H1 (cell line): Measurements from ENCODE around the gene PDE4DIP. TPM values are rescaled to one million over a fixed set of nuclear protein-coding genes. Genes with fewer than 3 reads are reported as not detected.
"Not testable (repeated sequence)": the region's sequence is repeated elsewhere in the genome, so short reads cannot be mapped to it uniquely, and the experiment has no call there.

Source experiments
- CTCF ChIA-PET: fragments of 300-600 bp; sonication (Branson Sonifier 250); formaldehyde crosslinking; loops from one replicate; lab custom pipeline; 2021; ENCODE audit not compliant: partially characterized antibody; lab: Charles Lee
- POLR2A ChIA-PET: fragments of 300-600 bp; sonication (Branson Sonifier 250); formaldehyde crosslinking; loops from one replicate; lab custom pipeline; 2021; ENCODE audit warnings: inconsistent platforms; ENCODE audit not compliant: partially characterized antibody; lab: Charles Lee
- DNase-seq, 2 experiments: peaks; one replicate each; pipeline versions ENCODE4 v3.0.0 to v3.0.0-alpha.2; 2010 to 2022; ENCODE audit warnings: low spot score in 2 of 2, low read depth in 1 of 2, mixed read lengths in 1 of 2
- FAIRE-seq: peaks from 2 replicates; lab custom pipeline; 2011; peaks lifted over from hg19 to GRCh38; lab: Jason Lieb, UNC
- H2AFZ ChIP-seq: 2 replicates; pipeline ENCODE4 v1.8.1; 2012; ENCODE audit warnings: low read length, inconsistent platforms
- H2AK5ac ChIP-seq: 2 replicates; pipeline ENCODE4 v1.6.1; 2013; ENCODE audit warnings: low read depth, low read length
- H2BK120ac ChIP-seq: replicated peaks from 2 replicates; pipeline ENCODE3; 2013; ENCODE audit warnings: low read depth, low read length, inconsistent platforms
- H2BK12ac ChIP-seq: 2 replicates; pipeline ENCODE4 v1.6.1; 2013; ENCODE audit warnings: low read depth, low read length
- H2BK15ac ChIP-seq: 2 replicates; pipeline ENCODE4 v1.6.1; 2013; ENCODE audit warnings: low read length
- H2BK20ac ChIP-seq: 2 replicates; pipeline ENCODE4 v1.6.1; 2013; ENCODE audit warnings: low read length
- H2BK5ac ChIP-seq: 2 replicates; pipeline ENCODE4 v1.6.1; 2013; ENCODE audit warnings: low read depth, low read length
- H3K14ac ChIP-seq: 2 replicates; pipeline ENCODE4 v1.6.1; 2013; ENCODE audit warnings: inconsistent platforms; ENCODE audit not compliant: insufficient read length
- H3K18ac ChIP-seq: 2 replicates; pipeline ENCODE4 v1.6.1; 2013; ENCODE audit warnings: low read length; ENCODE audit errors: extremely low read depth
- H3K23ac ChIP-seq: 2 replicates; pipeline ENCODE4 v1.6.1; 2013; ENCODE audit warnings: inconsistent platforms; ENCODE audit not compliant: insufficient read length
- H3K23me2 ChIP-seq: 2 replicates; pipeline ENCODE4 v1.6.1; 2013; ENCODE audit warnings: low read depth, low read length
- H3K27ac ChIP-seq: 2 replicates; pipeline ENCODE4 v1.6.1; 2011; ENCODE audit warnings: low read depth, low read length, inconsistent platforms
- H3K27me3 ChIP-seq, 4 experiments: replicated peaks in 1 of 4; 1 replicate in 1 of 4; 2 replicates in 3 of 4; pipeline versions ENCODE4 v1.6.1 to v1.8.1; 2011 to 2013; ENCODE audit warnings: low read length in 3 of 4, mild to moderate bottlenecking in 3 of 4, inconsistent platforms in 2 of 4, mixed read lengths in 2 of 4, moderate library complexity in 1 of 4; ENCODE audit not compliant: control insufficient read depth in 3 of 4, insufficient read depth in 3 of 4; ENCODE audit errors: extremely low read depth in 1 of 4
- H3K36me3 ChIP-seq, 4 experiments: 2 replicates each; pipeline versions ENCODE4 v1.6.1 to v1.8.1; 2011 to 2013; ENCODE audit warnings: mild to moderate bottlenecking in 4 of 4, low read length in 3 of 4, moderate library complexity in 2 of 4, control low read depth in 1 of 4, inconsistent platforms in 1 of 4; ENCODE audit not compliant: insufficient read depth in 4 of 4, control insufficient read depth in 2 of 4
- H3K4ac ChIP-seq: replicated peaks from 2 replicates; pipeline ENCODE3; 2013; ENCODE audit warnings: low read length, low read depth, mixed read lengths, inconsistent platforms; ENCODE audit not compliant: insufficient read length
- H3K4me1 ChIP-seq, 4 experiments: replicated peaks in 1 of 4; 1 replicate in 1 of 4; 2 replicates in 3 of 4; pipeline versions ENCODE4 v1.6.1 to v1.8.1; 2011 to 2013; ENCODE audit warnings: low read length in 3 of 4, inconsistent platforms in 2 of 4, mixed read lengths in 1 of 4; ENCODE audit not compliant: insufficient read depth in 4 of 4, control insufficient read depth in 3 of 4
- H3K4me2 ChIP-seq, 2 experiments: 2 replicates each; pipeline versions ENCODE4 v1.6.1 to v1.8.1; 2011 to 2013; ENCODE audit warnings: low read depth in 2 of 2, low read length in 2 of 2, control low read depth in 1 of 2, inconsistent platforms in 1 of 2, mild to moderate bottlenecking in 1 of 2; ENCODE audit not compliant: insufficient read depth in 1 of 2
- H3K4me3 ChIP-seq, 4 experiments: fragments of 200-600, 300-600 bp in 1 of 4; sonication (generic), shearing (Covaris generic), sonication (Bioruptor Twin) in 1 of 4; 2 replicates each; pipeline versions ENCODE4 v1.5.1 to v1.8.1; 2011 to 2016; ENCODE audit warnings: low read length in 4 of 4, low read depth in 3 of 4, control low read depth in 2 of 4, inconsistent platforms in 2 of 4, mild to moderate bottlenecking in 2 of 4, mixed read lengths in 1 of 4, moderate library complexity in 1 of 4; ENCODE audit not compliant: insufficient read depth in 2 of 4; ENCODE audit errors: extremely low read depth in 1 of 4
- H3K56ac ChIP-seq: replicated peaks from 2 replicates; pipeline ENCODE3; 2013; ENCODE audit warnings: low read depth, mild to moderate bottlenecking, mixed read lengths, low read length, inconsistent platforms; ENCODE audit not compliant: insufficient read length
- H3K79me1 ChIP-seq: 2 replicates; pipeline ENCODE4 v1.6.1; 2013; ENCODE audit warnings: low read depth, low read length, control low read depth
- H3K79me2 ChIP-seq, 2 experiments: 2 replicates each; pipeline versions ENCODE4 v1.6.1 to v1.8.1; 2012 to 2013; ENCODE audit warnings: low read length in 2 of 2, mild to moderate bottlenecking in 2 of 2, inconsistent platforms in 1 of 2; ENCODE audit not compliant: insufficient read depth in 2 of 2, control insufficient read depth in 1 of 2
- H3K9ac ChIP-seq, 4 experiments: replicated peaks in 1 of 4; 1 replicate in 1 of 4; 2 replicates in 3 of 4; pipeline versions ENCODE4 v1.6.1 to v1.8.1; 2011 to 2013; ENCODE audit warnings: low read depth in 3 of 4, low read length in 3 of 4, control low read depth in 2 of 4, mild to moderate bottlenecking in 2 of 4, moderate library complexity in 2 of 4, inconsistent platforms in 1 of 4; ENCODE audit errors: extremely low read depth in 1 of 4
- H3K9me3 ChIP-seq, 2 experiments: 2 replicates each; pipeline versions ENCODE4 v1.6.1 to v1.8.1; 2012 to 2013; ENCODE audit warnings: mild to moderate bottlenecking in 2 of 2, moderate library complexity in 2 of 2, control low read depth in 1 of 2, inconsistent platforms in 1 of 2, low read depth in 1 of 2, low read length in 1 of 2, mixed read lengths in 1 of 2; ENCODE audit not compliant: insufficient read depth in 2 of 2
- H4K20me1 ChIP-seq, 2 experiments: replicated peaks in 1 of 2; 2 replicates each; pipeline versions ENCODE3 to v1.8.1; 2011 to 2013; ENCODE audit warnings: inconsistent platforms in 2 of 2, low read length in 2 of 2, mild to moderate bottlenecking in 1 of 2; ENCODE audit not compliant: insufficient read depth in 2 of 2, control insufficient read depth in 1 of 2
- H4K5ac ChIP-seq: 2 replicates; pipeline ENCODE4 v1.6.1; 2013; ENCODE audit warnings: low read length, low read depth, mixed read lengths, inconsistent platforms; ENCODE audit not compliant: insufficient read length
- H4K8ac ChIP-seq: 2 replicates; pipeline ENCODE4 v1.8.0; 2013; ENCODE audit warnings: mild to moderate bottlenecking, moderate library complexity, low read length, inconsistent platforms; ENCODE audit not compliant: insufficient read depth; ENCODE audit errors: extremely low read depth
- H4K91ac ChIP-seq: replicated peaks from 2 replicates; pipeline ENCODE3; 2013; ENCODE audit warnings: low read length, mixed read lengths, inconsistent platforms; ENCODE audit not compliant: insufficient read length
- WGBS, 2 experiments: shearing (Covaris generic) in 1 of 2; methylation state at CpG; one replicate each; pipeline versions ENCODE4 v1.1.6 to v1.1.7; 2013 to 2015; ENCODE audit warnings: low lambda C conversion rate in 2 of 2, mixed read lengths in 2 of 2, inconsistent platforms in 1 of 2, low coverage in 1 of 2, missing lambda C conversion rate in 1 of 2; ENCODE audit not compliant: insufficient replicate concordance in 2 of 2, insufficient coverage in 1 of 2, insufficient read length in 1 of 2; ENCODE audit errors: extremely low coverage in 1 of 2, missing lambda C conversion rate in 1 of 2; 5-methylcytosine and 5-hydroxymethylcytosine counted together
- polyA plus RNA-seq, 7 experiments: library from polyadenylated mRNA; depleted of rRNA in 3 of 7; stranded (reverse) in 5 of 7; unstranded in 2 of 7; fragments of >200 nt in 5 of 7; fragments of 200-250 nt in 2 of 7; gene quantifications; 1 replicate in 5 of 7; 2 replicates in 1 of 7; 4 replicates in 1 of 7; pipeline versions ENCODE4 v1.2.1 to v1.2.3, GENCODE V29; 2011 to 2013; ENCODE audit warnings: missing spikeins in 2 of 7, mixed read lengths in 2 of 7
- total RNA-seq: library from RNA; stranded (reverse); fragmentation: NEBNext Ultra II Directional; extraction: Animal tissue kit (Norgen Biotek cat#: 25700); gene quantifications from 2 replicates; pipeline ENCODE4 v1.2.1, GENCODE V29; 2021

The PDE4DIP gene
- total and polyA plus RNA-seq, 2 of the 8 experiments (the other 6 are each of a cell fraction or from before 2014, with no cell fraction given), result 8.4 to 40.5 TPM

DNA sequence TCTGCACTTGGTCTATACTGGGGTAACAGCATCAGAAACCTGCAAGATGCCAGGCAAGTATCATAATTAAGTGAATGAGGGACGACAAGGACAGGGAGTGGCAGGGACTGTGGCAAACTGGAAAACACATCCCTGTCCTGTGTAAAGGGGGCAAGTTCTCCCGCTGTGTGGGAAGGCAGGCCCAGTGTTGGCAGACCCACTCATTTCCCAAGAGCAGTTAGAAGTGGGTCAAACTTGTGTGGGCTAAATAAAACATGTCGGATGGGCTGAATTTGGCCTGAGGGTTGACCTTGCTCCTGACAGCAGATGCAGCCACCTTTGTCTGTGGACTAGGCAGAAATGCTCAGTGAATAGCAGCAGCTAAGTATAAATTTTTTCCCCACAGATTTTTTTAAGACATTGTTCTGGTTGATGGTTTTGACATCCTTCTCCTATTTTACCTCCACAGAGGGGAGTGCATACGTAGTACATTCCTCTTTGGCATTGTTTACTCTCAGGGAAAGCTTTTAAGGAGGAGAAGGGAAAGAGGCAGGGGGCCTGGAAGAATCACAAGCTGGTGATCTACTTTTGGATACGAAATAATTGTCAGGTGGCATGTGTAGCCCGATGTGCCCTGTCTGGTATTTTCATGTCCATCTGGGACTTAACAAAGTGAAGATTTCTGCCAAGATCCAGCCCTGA is 16.5 kb downstream of the PDE4DIP start:
- H2BK120ac ChIP-seq, H3K4me2 ChIP-seq, H2AFZ ChIP-seq, H3K4me1 ChIP-seq, H4K20me1 ChIP-seq, H3K56ac ChIP-seq, H3K79me2 ChIP-seq, H3K4ac ChIP-seq, H3K36me3 ChIP-seq, H3K23me2 ChIP-seq, DNase-seq, H3K18ac ChIP-seq, H4K91ac ChIP-seq, CTCF ChIA-PET, H3K9me3 ChIP-seq, H3K27ac ChIP-seq, H3K14ac ChIP-seq, H3K27me3 ChIP-seq, H3K9ac ChIP-seq, H3K4me3 ChIP-seq, H4K8ac ChIP-seq, H2AK5ac ChIP-seq, FAIRE-seq, H2BK5ac ChIP-seq, H2BK12ac ChIP-seq, H2BK20ac ChIP-seq, H4K5ac ChIP-seq, POLR2A ChIA-PET, H3K23ac ChIP-seq, H3K79me1 ChIP-seq, H2BK15ac ChIP-seq: not testable (repeated sequence)
- WGBS, 2 experiments, result no CpG with 5 or more reads among the region's 6 CpGs

DNA sequence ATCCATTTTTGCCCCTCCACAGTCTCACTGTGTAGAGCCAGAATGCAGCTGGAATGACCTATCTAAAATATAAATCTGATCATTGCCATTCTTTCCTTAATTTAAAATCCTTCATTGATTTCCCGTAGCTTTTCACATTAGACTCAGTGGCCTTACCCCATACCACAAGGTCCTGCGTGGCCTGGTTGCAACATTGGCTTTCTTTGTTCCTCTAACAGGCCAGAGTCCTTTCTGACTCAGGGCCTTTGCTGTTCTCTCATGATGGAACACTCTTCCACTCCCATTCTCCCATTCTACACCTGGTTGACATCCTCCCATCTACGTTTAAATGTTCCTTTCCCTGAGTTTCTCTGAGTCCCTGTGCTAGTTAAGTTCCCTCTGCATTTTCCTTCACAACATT is 18.4 kb downstream of the PDE4DIP start:
- H3K23me2 ChIP-seq, H2BK15ac ChIP-seq, POLR2A ChIA-PET, H3K27ac ChIP-seq, H2BK5ac ChIP-seq, H3K27me3 ChIP-seq, H3K9ac ChIP-seq, H3K79me1 ChIP-seq, H2BK20ac ChIP-seq, H3K4me2 ChIP-seq, H3K9me3 ChIP-seq, H4K8ac ChIP-seq, H2BK120ac ChIP-seq, H3K14ac ChIP-seq, H3K36me3 ChIP-seq, H2BK12ac ChIP-seq, H3K18ac ChIP-seq, H2AFZ ChIP-seq, DNase-seq, FAIRE-seq, H3K79me2 ChIP-seq, CTCF ChIA-PET, H3K56ac ChIP-seq, H3K4me3 ChIP-seq, H4K5ac ChIP-seq, H3K4me1 ChIP-seq, H2AK5ac ChIP-seq, H4K91ac ChIP-seq, H3K4ac ChIP-seq, H4K20me1 ChIP-seq, H3K23ac ChIP-seq: not testable (repeated sequence)
- no CpG with 5 or more reads among the region's 3 CpGs for WGBS, 2 experiments
